Ectodermal cell (in vitro differentiated cells): ENCODE data around the gene ZBTB38.

Experiments used
- H3K27ac ChIP-seq: 2 replicates; pipeline ENCODE4 v1.7.0; 2013; ENCODE audit warnings: mild to moderate bottlenecking, low read depth, low read length; ENCODE audit not compliant: insufficient read depth, poor library complexity, severe bottlenecking
- H3K27me3 ChIP-seq: 2 replicates; pipeline ENCODE4 v1.7.0; 2013; ENCODE audit warnings: mild to moderate bottlenecking, low read length; ENCODE audit not compliant: insufficient read depth, control insufficient read depth, poor library complexity, severe bottlenecking
- H3K36me3 ChIP-seq: one replicate; pipeline ENCODE4 v1.7.0; 2013; ENCODE audit warnings: low read length; ENCODE audit not compliant: control insufficient read depth, insufficient read depth
- H3K4me1 ChIP-seq: one replicate; pipeline ENCODE4 v1.7.0; 2013; ENCODE audit warnings: low read length; ENCODE audit not compliant: control insufficient read depth, insufficient read depth
- H3K4me3 ChIP-seq: 2 replicates; pipeline ENCODE4 v1.7.0; 2013; ENCODE audit warnings: low read depth, low read length, control low read depth; ENCODE audit not compliant: insufficient read depth
- H3K9me3 ChIP-seq: 2 replicates; pipeline ENCODE4 v1.7.0; 2013; ENCODE audit warnings: mild to moderate bottlenecking, low read length, moderate library complexity; ENCODE audit not compliant: control insufficient read depth
- WGBS, 2 experiments: methylation state at CpG; one replicate each; pipeline ENCODE4 v1.1.7; 2013; ENCODE audit warnings: missing lambda C conversion rate in 2 of 2; 5-methylcytosine and 5-hydroxymethylcytosine counted together

ZBTB38 gene

DNA sequence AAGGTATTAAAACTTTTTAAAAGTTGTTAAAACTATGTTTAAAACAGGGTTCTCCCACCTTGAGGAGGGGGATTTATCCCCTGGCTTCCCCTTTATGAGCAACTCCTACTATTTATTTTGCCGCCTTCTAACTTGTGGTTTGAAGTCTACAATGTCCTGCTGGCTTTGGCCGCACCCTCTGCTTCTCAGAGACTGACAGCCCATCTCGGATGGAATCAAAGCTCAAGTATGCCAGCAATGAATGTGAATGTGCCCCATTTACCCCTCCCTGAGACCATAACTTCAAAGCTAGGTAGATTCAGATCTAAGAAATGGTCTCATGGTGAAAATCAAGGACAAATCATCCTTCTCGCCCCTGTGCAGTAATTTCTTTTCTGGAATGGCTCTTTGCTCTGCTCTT, 10.3 kb downstream of the ZBTB38 start:
- WGBS, 2 experiments, result 91 to 94% methylated on average over 4 of the region's 4 CpGs

DNA sequence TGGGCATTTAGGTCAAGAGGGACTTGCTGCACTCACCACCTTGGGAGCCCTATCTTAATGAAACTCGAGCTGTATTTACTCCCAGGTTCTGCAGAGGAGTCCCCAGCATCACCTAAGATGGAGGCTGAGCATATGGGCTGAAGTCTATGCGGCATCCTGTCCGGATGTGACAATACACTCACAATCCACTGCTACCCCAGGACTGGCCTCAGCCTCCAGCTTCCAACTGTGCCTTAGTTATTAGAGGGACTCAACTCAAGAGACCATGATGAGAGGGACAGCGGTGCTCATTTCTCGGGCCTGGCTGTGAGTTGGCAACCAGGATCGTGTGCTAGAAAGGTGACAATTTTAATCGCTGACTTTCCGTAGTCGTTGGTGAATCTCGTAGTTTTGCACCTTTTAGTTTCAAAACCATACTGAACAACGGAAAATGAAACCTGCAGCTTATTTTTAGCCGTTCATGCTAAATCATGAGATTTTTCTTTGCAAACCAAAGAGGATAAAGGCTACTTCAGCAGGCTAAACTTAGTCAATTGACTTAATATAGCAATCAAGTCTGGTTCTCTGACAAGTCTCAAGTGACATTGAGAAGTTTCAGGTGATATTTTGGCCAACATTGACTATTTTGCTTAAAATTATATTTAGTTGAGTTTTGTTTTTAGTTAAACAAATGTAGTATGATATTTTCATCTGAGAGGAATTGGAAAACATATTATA, 11.1 kb downstream of the ZBTB38 start:
- Histone ChIP-seq H3K9me3 (no peaks in the 10 kb centered on the region), H3K4me3 (no peak overlapping the region), H3K27me3 (no peaks in the 10 kb centered on the region), H3K36me3 (no peaks in the 10 kb centered on the region), H3K27ac (no peak overlapping the region), H3K4me1 (peaks cover 3% of the 10 kb centered on the region)
- WGBS, 2 experiments, result 96% methylated on average over 12 of the region's 12 CpGs

More for the DNA sequence above, 10.3 kb downstream of the ZBTB38 start:
- Histone ChIP-seq H3K4me3 (no peak overlapping the region), H3K27me3 (no peaks in the 10 kb centered on the region), H3K27ac (no peak overlapping the region), H3K4me1 (peaks cover 8% of the 10 kb centered on the region), H3K9me3 (no peaks in the 10 kb centered on the region), H3K36me3 (no peaks in the 10 kb centered on the region)

DNA sequence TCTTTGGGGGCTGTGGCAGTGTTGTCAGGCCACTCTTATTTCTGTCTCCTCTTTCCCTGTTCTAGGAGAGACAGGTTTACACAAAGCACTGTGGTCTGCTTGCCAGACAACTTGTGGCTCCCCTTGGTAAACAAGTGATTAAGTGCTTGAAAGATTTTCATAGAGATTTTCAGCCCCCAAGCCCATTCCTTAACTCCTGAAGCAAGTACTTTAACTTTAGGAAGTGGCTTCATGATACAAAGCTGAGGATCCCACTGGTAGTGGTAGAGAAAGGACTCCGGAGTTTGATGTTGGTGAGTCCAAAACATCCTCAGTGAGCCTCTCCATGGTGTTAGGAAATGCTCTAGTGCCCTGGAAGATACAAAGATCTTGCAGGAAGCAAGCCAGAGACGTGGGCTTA, 12.0 kb downstream of the ZBTB38 start:
- no peak overlapping the region for H3K27ac ChIP-seq

DNA sequence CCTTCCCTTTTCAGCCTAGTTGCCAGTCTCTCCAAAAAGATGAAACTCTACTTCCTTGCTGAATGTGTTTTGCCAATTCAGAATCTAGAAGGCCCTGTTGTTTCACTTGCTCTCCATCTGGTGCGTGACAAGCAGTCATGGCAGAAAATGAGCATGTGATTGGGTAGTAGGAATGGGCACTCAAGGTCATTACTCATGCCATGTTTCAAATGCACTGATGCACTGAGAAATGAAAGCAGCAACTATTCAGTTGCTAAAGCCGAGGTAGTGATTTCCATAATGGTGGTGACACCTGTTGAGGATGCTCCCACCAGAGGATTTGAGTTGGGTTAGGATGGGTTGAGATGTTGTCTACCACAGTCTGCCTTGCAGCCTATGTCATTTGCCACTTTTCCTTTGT, 12.7 kb downstream of the ZBTB38 start:
- Histone ChIP-seq H3K4me1 (peaks cover 3% of the 10 kb centered on the region), H3K4me3 (no peak overlapping the region), H3K36me3 (no peaks in the 10 kb centered on the region), H3K27me3 (no peaks in the 10 kb centered on the region), H3K27ac (no peak overlapping the region), H3K9me3 (no peaks in the 10 kb centered on the region)
- 97 to 100% methylated on average over 2 of the region's 2 CpGs for WGBS, 2 experiments

More for the DNA sequence above, 12.0 kb downstream of the ZBTB38 start:
- Histone ChIP-seq H3K4me3 (no peak overlapping the region), H3K9me3 (no peaks in the 10 kb centered on the region), H3K4me1 (peaks cover 3% of the 10 kb centered on the region), H3K27me3 (no peaks in the 10 kb centered on the region), H3K36me3 (no peaks in the 10 kb centered on the region)
- 72 to 78% methylated on average over 2 of the region's 2 CpGs for WGBS, 2 experiments

DNA sequence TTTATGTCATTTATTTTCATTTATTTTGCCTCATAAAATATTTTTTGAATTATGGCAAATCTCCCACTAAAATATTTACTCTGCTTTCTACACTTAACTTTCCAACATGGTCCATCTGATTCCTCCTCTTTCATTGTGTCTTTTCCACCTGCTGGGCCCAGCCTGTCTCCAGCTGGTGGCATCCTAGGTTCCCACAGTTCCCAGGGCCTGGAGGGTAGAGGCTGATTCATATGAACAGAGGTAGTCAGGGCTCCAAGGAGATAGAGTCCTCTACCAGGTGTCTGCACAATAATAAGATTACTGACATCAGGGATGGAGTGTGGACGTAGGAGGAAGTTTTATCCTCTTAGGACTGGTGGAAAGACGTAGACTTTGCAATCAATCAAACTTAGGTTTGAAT, 14.3 kb downstream of the ZBTB38 start:
- H3K9me3 ChIP-seq, result no peaks in the 10 kb centered on the region
- H3K27me3 ChIP-seq, result no peaks in the 10 kb centered on the region
- no peak overlapping the region for H3K4me3 ChIP-seq
- H3K27ac ChIP-seq, result no peak overlapping the region
- peaks cover 3% of the 10 kb centered on the region for H3K4me1 ChIP-seq
- H3K36me3 ChIP-seq, result no peaks in the 10 kb centered on the region
- WGBS, 2 experiments, result 58 to 69% methylated on average over 2 of the region's 2 CpGs

DNA sequence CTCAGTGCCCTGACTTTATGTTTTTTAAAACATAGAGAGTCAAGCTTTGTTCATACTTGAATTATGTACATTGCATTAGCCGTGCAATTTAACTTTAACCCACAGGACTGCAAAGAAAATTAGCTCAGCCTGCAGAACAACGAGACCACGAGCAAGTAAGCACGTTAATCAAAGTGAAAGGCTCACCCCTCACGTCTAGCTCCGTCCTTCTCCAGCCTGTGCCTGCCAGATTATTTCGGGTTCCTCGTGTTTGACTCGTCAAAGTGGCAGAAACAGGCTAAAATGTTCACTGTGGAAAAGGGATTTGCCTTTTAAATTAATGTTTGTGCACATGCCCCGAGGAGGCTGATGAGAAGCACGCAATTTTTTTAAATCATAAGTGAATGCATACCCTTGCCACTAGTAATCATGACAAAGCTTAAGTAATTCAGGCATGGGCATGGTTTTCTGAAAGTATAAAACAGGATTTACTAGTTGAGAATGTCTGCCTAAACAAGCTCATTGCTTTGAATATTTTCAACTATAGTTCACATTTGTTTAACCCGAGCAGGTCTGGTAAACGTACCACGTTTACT, 15.3 kb downstream of the ZBTB38 start:
- Histone ChIP-seq H3K36me3 (no peaks in the 10 kb centered on the region), H3K27ac (no peak overlapping the region), H3K27me3 (no peaks in the 10 kb centered on the region), H3K9me3 (no peaks in the 10 kb centered on the region), H3K4me3 (no peak overlapping the region), H3K4me1 (peaks cover 3% of the 10 kb centered on the region)
- 91% methylated on average over 14 of the region's 14 CpGs for WGBS, 2 experiments

DNA sequence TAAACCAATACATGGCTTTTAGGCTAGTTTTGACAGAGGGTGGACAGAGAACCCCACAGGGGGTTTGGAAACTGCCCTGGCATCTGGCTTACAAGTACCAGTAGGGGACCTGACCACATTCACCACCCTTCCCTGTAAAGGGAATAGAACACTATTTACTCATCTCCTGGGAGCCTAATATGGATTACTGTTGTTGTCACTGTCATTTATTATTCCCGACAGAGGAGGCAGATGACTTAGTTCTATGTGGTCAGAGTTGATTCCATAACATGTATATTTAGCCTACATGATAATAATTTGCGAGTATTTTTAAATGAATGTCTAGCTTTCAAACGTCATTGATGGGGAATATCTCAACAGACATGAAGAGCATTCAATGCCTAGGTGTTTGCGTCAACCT, 15.9 kb downstream of the ZBTB38 start:
- Histone ChIP-seq H3K4me3 (no peak overlapping the region), H3K36me3 (no peaks in the 10 kb centered on the region), H3K27ac (no peak overlapping the region), H3K27me3 (no peaks in the 10 kb centered on the region), H3K4me1 (peaks cover 3% of the 10 kb centered on the region), H3K9me3 (no peaks in the 10 kb centered on the region)
- WGBS, 2 experiments, result 99% methylated on average over 4 of the region's 4 CpGs

DNA sequence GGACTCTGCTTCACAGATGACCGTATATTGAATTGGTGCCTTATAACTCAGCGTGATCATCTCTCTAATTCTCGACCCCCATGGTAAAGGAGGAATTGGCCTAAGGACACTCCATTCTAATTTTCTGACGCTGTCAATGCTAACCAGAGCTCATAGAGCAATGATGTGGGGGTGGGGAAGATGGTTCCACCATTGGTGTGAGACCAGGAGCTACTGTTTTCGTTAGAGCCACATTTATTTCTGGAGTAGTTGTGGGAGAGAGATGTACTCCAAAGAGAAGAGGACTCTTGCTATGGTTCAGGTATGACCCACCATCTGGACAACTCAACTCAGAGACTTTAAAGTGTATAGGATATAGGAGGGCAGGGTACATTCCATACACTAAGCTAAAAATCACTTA, 16.3 kb downstream of the ZBTB38 start:
- Histone ChIP-seq H3K27ac (no peak overlapping the region), H3K4me3 (no peak overlapping the region), H3K9me3 (no peaks in the 10 kb centered on the region), H3K4me1 (peaks cover 3% of the 10 kb centered on the region), H3K27me3 (no peaks in the 10 kb centered on the region), H3K36me3 (no peaks in the 10 kb centered on the region)
- 95 to 96% methylated on average over 5 of the region's 5 CpGs for WGBS, 2 experiments

DNA sequence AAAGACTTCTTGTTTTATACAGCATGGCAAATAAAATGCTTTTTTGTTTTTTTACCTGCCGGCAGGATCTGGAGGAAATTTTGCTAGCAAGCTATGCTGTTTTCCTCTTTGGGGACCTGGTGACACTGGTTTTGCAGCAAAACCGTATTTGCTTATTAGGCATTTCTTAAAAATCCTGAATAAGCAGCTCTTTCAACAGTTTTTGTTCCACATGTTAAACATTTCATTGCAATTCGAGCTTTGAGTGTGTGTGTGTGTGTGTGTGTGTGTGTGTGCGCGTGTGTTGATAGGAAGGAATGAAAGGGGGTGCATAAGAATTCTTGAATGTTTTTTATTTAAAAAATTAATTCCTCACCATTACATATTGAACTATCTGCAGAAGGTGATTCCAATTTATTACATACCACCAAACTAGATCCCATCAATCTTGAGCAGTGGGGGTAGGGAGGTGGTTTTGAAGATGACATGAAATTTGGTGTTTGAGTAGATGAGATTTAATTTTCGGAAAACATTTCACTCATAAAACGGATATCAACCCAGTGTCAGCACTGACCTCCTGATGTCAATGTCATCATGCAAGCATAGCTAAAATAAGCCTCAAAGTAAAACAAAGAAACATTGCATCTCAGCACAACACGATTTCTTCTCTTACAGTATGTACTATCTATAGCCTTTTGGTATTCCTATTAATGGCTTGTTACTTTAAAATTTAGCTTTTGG, 17.3 kb downstream of the ZBTB38 start:
- H3K27me3 ChIP-seq, result no peaks in the 10 kb centered on the region
- 90 to 96% methylated on average over 5 to 6 of the region's 8 CpGs for WGBS, 2 experiments
- H3K9me3 ChIP-seq, result no peaks in the 10 kb centered on the region
- peaks cover 3% of the 10 kb centered on the region for H3K4me1 ChIP-seq
- no peaks in the 10 kb centered on the region for H3K36me3 ChIP-seq
- no peak overlapping the region for H3K4me3 ChIP-seq
- H3K27ac ChIP-seq, result no peak overlapping the region

DNA sequence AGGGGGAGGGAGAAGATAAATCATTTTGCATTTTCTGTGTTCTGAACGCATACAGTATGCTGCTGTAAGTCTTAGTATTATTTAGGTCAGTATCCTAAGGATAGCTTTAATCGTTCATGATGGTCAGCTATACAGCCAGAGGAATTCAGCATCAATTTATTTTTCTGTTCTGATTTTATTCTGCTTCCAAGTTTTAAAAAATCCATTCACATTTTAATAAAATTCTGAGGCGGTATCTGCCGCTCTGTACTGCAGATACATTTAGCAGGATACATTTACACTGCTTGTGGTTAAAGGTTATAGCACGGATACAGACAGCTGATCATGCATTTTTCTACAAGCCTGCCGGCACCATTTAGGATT, 17.8 kb downstream of the ZBTB38 start:
- Histone ChIP-seq H3K4me1 (peaks cover 4% of the 10 kb centered on the region), H3K27ac (no peak overlapping the region), H3K27me3 (no peaks in the 10 kb centered on the region), H3K9me3 (no peaks in the 10 kb centered on the region), H3K4me3 (no peak overlapping the region), H3K36me3 (no peaks in the 10 kb centered on the region)
- WGBS, 2 experiments, result 92 to 94% methylated on average over 6 of the region's 6 CpGs
